Measurements from ENCODE around the gene UBC. TPM values are rescaled to one million over a fixed set of nuclear protein-coding genes. Genes with fewer than 3 reads are reported as not detected.

Gene UBC
- total and polyA plus RNA-seq, 9 of the 15 experiments (the other 6 are each of a cell fraction or from before 2014, with no cell fraction given): 533 to 1,153 (median 813) TPM

DNA sequence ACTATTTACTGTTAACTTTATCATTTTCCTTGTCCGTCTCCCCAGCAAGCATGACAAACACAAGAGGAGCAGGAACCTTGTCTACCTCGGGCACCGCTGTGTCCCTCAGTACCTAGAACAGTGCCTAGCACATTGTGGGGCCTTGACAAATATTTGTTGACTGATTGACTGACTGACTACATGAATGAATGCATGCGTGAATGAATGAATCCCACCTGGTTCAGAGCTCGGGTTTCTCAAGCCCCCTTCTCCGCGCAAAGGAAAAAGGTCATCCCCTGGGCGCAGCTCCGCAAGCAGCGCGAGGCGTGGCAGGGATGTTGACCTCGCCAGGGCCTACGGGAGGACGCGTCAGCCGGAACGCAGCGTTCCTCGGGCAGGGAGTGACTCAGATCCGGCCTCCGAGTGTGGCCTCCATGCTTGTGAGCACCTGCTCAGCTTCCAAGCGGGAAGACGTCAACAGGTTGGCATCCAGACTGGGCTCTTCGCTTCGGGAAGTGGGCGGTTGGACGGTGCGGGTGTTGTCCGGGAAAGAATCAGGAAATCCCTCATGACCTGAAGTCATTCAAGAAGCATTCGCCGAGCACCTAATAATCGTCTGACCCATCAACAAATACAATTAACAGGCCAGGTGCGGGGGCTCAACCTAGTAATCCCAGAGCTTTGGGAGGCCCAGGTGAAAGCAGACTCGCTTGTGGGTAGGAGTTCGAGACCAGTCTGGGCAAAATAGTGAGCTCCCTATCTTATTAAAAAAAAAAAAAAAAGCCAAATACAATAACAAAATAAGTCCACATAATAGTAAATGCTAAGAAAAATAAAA, 13.9 kb upstream of the UBC start (continued):
- TF ChIP-seq, protein P1, sequence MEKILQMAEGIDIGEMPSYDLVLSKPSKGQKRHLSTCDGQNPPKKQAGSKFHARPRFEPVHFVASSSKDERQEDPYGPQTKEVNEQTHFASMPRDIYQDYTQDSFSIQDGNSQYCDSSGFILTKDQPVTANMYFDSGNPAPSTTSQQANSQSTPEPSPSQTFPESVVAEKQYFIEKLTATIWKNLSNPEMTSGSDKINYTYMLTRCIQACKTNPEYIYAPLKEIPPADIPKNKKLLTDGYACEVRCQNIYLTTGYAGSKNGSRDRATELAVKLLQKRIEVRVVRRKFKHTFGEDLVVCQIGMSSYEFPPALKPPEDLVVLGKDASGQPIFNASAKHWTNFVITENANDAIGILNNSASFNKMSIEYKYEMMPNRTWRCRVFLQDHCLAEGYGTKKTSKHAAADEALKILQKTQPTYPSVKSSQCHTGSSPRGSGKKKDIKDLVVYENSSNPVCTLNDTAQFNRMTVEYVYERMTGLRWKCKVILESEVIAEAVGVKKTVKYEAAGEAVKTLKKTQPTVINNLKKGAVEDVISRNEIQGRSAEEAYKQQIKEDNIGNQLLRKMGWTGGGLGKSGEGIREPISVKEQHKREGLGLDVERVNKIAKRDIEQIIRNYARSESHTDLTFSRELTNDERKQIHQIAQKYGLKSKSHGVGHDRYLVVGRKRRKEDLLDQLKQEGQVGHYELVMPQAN (IDR thresholded peaks at IDR 0.05; ENCODE audit: borderline replicate concordance): no peak
- TF ChIP-seq, protein P2, sequence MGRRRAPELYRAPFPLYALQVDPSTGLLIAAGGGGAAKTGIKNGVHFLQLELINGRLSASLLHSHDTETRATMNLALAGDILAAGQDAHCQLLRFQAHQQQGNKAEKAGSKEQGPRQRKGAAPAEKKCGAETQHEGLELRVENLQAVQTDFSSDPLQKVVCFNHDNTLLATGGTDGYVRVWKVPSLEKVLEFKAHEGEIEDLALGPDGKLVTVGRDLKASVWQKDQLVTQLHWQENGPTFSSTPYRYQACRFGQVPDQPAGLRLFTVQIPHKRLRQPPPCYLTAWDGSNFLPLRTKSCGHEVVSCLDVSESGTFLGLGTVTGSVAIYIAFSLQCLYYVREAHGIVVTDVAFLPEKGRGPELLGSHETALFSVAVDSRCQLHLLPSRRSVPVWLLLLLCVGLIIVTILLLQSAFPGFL (CRISPR knock-in tag; IDR thresholded peaks at IDR 0.05): peak; percentile 46; the same call in 1 of the 2 replicates
- TF ChIP-seq, protein P3, sequence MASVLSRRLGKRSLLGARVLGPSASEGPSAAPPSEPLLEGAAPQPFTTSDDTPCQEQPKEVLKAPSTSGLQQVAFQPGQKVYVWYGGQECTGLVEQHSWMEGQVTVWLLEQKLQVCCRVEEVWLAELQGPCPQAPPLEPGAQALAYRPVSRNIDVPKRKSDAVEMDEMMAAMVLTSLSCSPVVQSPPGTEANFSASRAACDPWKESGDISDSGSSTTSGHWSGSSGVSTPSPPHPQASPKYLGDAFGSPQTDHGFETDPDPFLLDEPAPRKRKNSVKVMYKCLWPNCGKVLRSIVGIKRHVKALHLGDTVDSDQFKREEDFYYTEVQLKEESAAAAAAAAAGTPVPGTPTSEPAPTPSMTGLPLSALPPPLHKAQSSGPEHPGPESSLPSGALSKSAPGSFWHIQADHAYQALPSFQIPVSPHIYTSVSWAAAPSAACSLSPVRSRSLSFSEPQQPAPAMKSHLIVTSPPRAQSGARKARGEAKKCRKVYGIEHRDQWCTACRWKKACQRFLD (CRISPR knock-in tag; IDR thresholded peaks at IDR 0.05): 0 out of 2 replicates have a peak, but pooled peaks have one; percentile 36
- peak; percentile 22; the same call in 1 of the 2 replicates for TF ChIP-seq ZFX (CRISPR knock-in tag; IDR thresholded peaks at IDR 0.05)
- TF ChIP-seq TGIF2 (CRISPR knock-in tag; IDR thresholded peaks at IDR 0.05): no peak
- TF ChIP-seq ZNF830 (CRISPR knock-in tag; IDR thresholded peaks at IDR 0.05): no peak
- TF ChIP-seq, protein P4, sequence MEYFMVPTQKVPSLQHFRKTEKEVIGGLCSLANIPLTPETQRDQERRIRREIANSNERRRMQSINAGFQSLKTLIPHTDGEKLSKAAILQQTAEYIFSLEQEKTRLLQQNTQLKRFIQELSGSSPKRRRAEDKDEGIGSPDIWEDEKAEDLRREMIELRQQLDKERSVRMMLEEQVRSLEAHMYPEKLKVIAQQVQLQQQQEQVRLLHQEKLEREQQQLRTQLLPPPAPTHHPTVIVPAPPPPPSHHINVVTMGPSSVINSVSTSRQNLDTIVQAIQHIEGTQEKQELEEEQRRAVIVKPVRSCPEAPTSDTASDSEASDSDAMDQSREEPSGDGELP (CRISPR knock-in tag; IDR thresholded peaks at IDR 0.05; ENCODE audit: borderline replicate concordance): 0 out of 2 replicates have a peak, but pooled peaks have one; percentile 28
- no peak for TF ChIP-seq RAD51 (IDR thresholded peaks at IDR 0.05; ENCODE audit: borderline replicate concordance, low read depth)
- no peak for TF ChIP-seq RREB1 (CRISPR knock-in tag; IDR thresholded peaks at IDR 0.05)

Data from K562 (cell line).